IMR-90 (cell line): ENCODE measurements around the gene HHIPL1.

ENCODE experiments used
- CEBPB ChIP-seq: IDR thresholded peaks from 2 replicates; pipeline ENCODE4 v1.6.1; 2012; ENCODE audit warnings: low read depth, low read length, improper control_type of control experiment
- CTCF ChIP-seq: conservative IDR thresholded peaks from 2 replicates; pipeline ENCODE4 v1.5.1; 2012; ENCODE audit warnings: mild to moderate bottlenecking, low read depth, low read length, improper control_type of control experiment
- POLR2A ChIP-seq: IDR thresholded peaks from 2 replicates; pipeline ENCODE4 v1.6.1; 2012; ENCODE audit warnings: mild to moderate bottlenecking, low read depth, low read length
- RAD21 ChIP-seq: IDR thresholded peaks from 2 replicates; pipeline ENCODE4 v1.6.1; 2012; ENCODE audit warnings: low read length, improper control_type of control experiment
- RFX5 ChIP-seq: IDR thresholded peaks from 2 replicates; pipeline ENCODE4 v1.8.0; 2012; ENCODE audit warnings: low read depth, mild to moderate bottlenecking, low read length, moderate library complexity
- USF2 ChIP-seq: fragments of 150-350 bp; IDR thresholded peaks from 2 replicates; pipeline ENCODE4 v1.6.1; 2017; ENCODE audit warnings: mild to moderate bottlenecking, antibody characterized with exemption, low read length, low read depth

DNA sequence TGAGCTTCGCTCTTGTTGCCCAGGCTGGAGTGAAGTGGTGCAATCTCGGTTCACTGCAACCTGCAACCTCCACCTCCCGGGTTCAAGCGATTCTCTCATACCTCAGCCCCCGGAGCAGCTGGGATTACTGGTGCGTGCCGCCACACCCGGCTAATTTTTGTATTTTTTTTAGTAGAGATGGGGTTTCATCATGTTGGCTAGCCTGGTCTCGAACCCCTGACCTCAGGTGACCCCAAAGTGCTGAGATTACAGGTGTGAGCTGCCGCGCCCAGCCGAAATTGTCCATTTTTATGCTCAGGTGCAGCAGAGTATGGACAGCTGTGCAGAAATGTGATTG lies 20.0 kb downstream of the HHIPL1 start:
- TF ChIP-seq CEBPB (no peak), CTCF (no peak), RFX5 (no peak), USF2 (no peak), POLR2A (no peak), RAD21 (no peak)
